Mammary epithelial cell (primary cell): Measurements from ENCODE around the gene TAS2R10.

Experiments used
- EZH2 ChIP-seq: IDR thresholded peaks from 2 replicates; pipeline ENCODE4 v1.6.1; 2012; ENCODE audit warnings: low read length, inconsistent platforms, borderline replicate concordance
- TF ChIP-seq, protein P1 (sequence below), 2 donors: IDR thresholded peaks in 1 of 2; conservative IDR thresholded peaks in 1 of 2; 2 replicates each; pipeline ENCODE4 v1.5.1; 2011 to 2012; ENCODE audit warnings: inconsistent platforms in 2 of 2, low read length in 2 of 2, mild to moderate bottlenecking in 2 of 2, control low read depth in 1 of 2, low read depth in 1 of 2; ENCODE audit not compliant: insufficient read depth in 1 of 2; ENCODE audit errors: extremely low read depth in 1 of 2

DNA sequence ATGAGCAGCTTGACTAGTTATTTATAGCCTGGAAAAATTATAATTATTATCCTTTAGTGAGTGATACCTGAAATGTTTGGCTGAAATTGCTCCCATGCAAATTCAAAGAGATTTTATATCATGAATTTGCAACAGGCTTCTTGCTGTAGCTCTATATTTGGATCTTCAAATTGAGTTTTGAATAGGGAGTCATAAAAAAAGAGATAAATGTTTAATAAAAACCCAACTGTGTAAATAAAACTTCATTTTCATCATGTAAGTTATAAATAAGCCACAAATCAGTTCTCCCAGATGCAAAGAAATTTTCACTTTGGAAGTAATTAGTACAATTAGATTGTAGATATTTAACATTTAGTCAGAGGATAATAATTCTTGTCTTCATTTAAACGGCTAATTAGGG lies 19.0 kb downstream of the TAS2R10 start, which contains the start of gene TAS2R8:
- TF ChIP-seq, protein P1, sequence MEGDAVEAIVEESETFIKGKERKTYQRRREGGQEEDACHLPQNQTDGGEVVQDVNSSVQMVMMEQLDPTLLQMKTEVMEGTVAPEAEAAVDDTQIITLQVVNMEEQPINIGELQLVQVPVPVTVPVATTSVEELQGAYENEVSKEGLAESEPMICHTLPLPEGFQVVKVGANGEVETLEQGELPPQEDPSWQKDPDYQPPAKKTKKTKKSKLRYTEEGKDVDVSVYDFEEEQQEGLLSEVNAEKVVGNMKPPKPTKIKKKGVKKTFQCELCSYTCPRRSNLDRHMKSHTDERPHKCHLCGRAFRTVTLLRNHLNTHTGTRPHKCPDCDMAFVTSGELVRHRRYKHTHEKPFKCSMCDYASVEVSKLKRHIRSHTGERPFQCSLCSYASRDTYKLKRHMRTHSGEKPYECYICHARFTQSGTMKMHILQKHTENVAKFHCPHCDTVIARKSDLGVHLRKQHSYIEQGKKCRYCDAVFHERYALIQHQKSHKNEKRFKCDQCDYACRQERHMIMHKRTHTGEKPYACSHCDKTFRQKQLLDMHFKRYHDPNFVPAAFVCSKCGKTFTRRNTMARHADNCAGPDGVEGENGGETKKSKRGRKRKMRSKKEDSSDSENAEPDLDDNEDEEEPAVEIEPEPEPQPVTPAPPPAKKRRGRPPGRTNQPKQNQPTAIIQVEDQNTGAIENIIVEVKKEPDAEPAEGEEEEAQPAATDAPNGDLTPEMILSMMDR (conservative IDR thresholded peaks at IDR 0.05 in 1 of 2, IDR thresholded peaks at IDR 0.05 in 1 of 2; ENCODE audit: extremely low read depth in 1 of 2, insufficient read depth in 1 of 2, low read depth in 1 of 2, low read length in 2 of 2) = no peak
- TF ChIP-seq EZH2 = no peak
